IMR-90 (cell line): ENCODE measurements around the gene LRRC75A. TPM values are rescaled to one million over a fixed set of nuclear protein-coding genes. Genes with fewer than 3 reads are reported as not detected.

Experiments
- ATAC-seq: fragments of 200-7000 bp; cut with Tn5 transposase; 2 replicates; pipeline ENCODE4 v1.9.1; 2020; ENCODE audit warnings: low read depth, mild to moderate bottlenecking, moderate library complexity
- BruUV-seq: library from RNA; stranded (reverse); fragments of 400-500 nt; replicated peaks from 2 replicates; lab custom pipeline; 2021; lab: Mats Ljungman, UMichigan
- CTCF ChIA-PET: fragments of 300-600 bp; formaldehyde crosslinking; extraction: SDS; loops from one replicate; lab custom pipeline; 2021; ENCODE audit warnings: antibody characterized with exemption; lab: Yijun Ruan, JAX
- POLR2A ChIA-PET: fragments of 300-600 bp; sonication (Branson Sonifier 250); formaldehyde crosslinking; loops from one replicate; lab custom pipeline; 2022; ENCODE audit warnings: antibody characterized with exemption; ENCODE audit not compliant: unreplicated experiment; lab: Charles Lee
- DNase-seq: peaks from one replicate; pipeline ENCODE4 v3.0.0; 2013
- H2AFZ ChIP-seq: replicated peaks from 2 replicates; pipeline ENCODE3; 2013; ENCODE audit warnings: low read length, mild to moderate bottlenecking; ENCODE audit not compliant: poor library complexity
- H2AK5ac ChIP-seq: 2 replicates; pipeline ENCODE4 v1.6.1; 2013; ENCODE audit warnings: low read depth, low read length, inconsistent platforms
- H2AK9ac ChIP-seq: replicated peaks from 2 replicates; pipeline ENCODE3; 2013; ENCODE audit warnings: mild to moderate bottlenecking, low read depth, low read length, moderate library complexity; ENCODE audit not compliant: poor library complexity
- H2BK120ac ChIP-seq: 2 replicates; pipeline ENCODE4 v1.6.1; 2013; ENCODE audit warnings: low read depth, low read length, inconsistent platforms
- H2BK15ac ChIP-seq: 3 replicates; pipeline ENCODE4 v1.6.1; 2013; ENCODE audit warnings: low read depth, low read length, inconsistent platforms
- H2BK20ac ChIP-seq: 2 replicates; pipeline ENCODE4 v1.6.1; 2013; ENCODE audit warnings: low read depth, mild to moderate bottlenecking, inconsistent platforms, low read length, moderate library complexity
- H2BK5ac ChIP-seq: 2 replicates; pipeline ENCODE4 v1.6.1; 2013; ENCODE audit warnings: mild to moderate bottlenecking, low read depth, low read length, inconsistent platforms; ENCODE audit not compliant: poor library complexity, severe bottlenecking
- H3K14ac ChIP-seq: replicated peaks from 2 replicates; pipeline ENCODE4 v1.6.1; 2013; ENCODE audit warnings: low read depth, low read length, inconsistent platforms
- H3K18ac ChIP-seq: 2 replicates; pipeline ENCODE4 v1.6.1; 2013; ENCODE audit warnings: low read depth, low read length, control low read depth
- H3K23ac ChIP-seq: 2 replicates; pipeline ENCODE4 v1.6.1; 2013; ENCODE audit warnings: low read depth, low read length, inconsistent platforms
- H3K27ac ChIP-seq: 2 replicates; pipeline ENCODE4 v1.5.1; 2013; ENCODE audit warnings: mild to moderate bottlenecking, control low read depth, low read length; ENCODE audit not compliant: insufficient read depth
- H3K27me3 ChIP-seq: 2 replicates; pipeline ENCODE4 v1.6.1; 2013; ENCODE audit warnings: low read length; ENCODE audit not compliant: control insufficient read depth, insufficient read depth
- H3K36me3 ChIP-seq: 2 replicates; pipeline ENCODE4 v1.6.1; 2013; ENCODE audit warnings: low read length, mixed read lengths; ENCODE audit not compliant: control insufficient read depth, insufficient read depth
- H3K4ac ChIP-seq: 2 replicates; pipeline ENCODE4 v1.6.1; 2013; ENCODE audit warnings: low read depth, low read length, inconsistent platforms
- H3K4me1 ChIP-seq: 2 replicates; pipeline ENCODE4 v1.6.1; 2013; ENCODE audit warnings: low read length, mixed read lengths; ENCODE audit not compliant: control insufficient read depth, insufficient read depth
- H3K4me2 ChIP-seq: 2 replicates; pipeline ENCODE4 v1.6.1; 2013; ENCODE audit warnings: low read depth, mild to moderate bottlenecking, control low read depth, low read length, moderate library complexity
- H3K4me3 ChIP-seq: 2 replicates; pipeline ENCODE4 v1.5.1; 2013; ENCODE audit warnings: low read depth, mild to moderate bottlenecking, control low read depth, low read length, moderate library complexity; ENCODE audit not compliant: insufficient read depth
- H3K56ac ChIP-seq: 2 replicates; pipeline ENCODE4 v1.6.1; 2013; ENCODE audit warnings: low read length, inconsistent platforms; ENCODE audit not compliant: insufficient read depth; ENCODE audit errors: extremely low read depth
- H3K79me1 ChIP-seq, 2 experiments: 2 replicates each; pipeline ENCODE4 v1.6.1; 2013; ENCODE audit warnings: low read length in 2 of 2, inconsistent platforms in 1 of 2, low read depth in 1 of 2
- H3K9ac ChIP-seq: 2 replicates; pipeline ENCODE4 v1.6.1; 2013; ENCODE audit warnings: low read depth, low read length, control low read depth
- H3K9me1 ChIP-seq: 2 replicates; pipeline ENCODE4 v1.6.1; 2013; ENCODE audit warnings: low read length, inconsistent platforms; ENCODE audit not compliant: insufficient read depth
- H3K9me3 ChIP-seq: 2 replicates; pipeline ENCODE4 v1.6.1; 2013; ENCODE audit warnings: low read length; ENCODE audit not compliant: control insufficient read depth, insufficient read depth
- H4K20me1 ChIP-seq: 2 replicates; pipeline ENCODE4 v1.6.1; 2013; ENCODE audit warnings: low read length, inconsistent platforms; ENCODE audit not compliant: insufficient read depth
- H4K5ac ChIP-seq: 2 replicates; pipeline ENCODE4 v1.6.1; 2013; ENCODE audit warnings: mild to moderate bottlenecking, low read depth, low read length, control low read depth
- H4K8ac ChIP-seq, 2 experiments: 2 replicates each; pipeline ENCODE4 v1.6.1; 2013; ENCODE audit warnings: low read depth in 2 of 2, low read length in 2 of 2, control low read depth in 1 of 2, inconsistent platforms in 1 of 2
- H4K91ac ChIP-seq: 2 replicates; pipeline ENCODE4 v1.6.1; 2013; ENCODE audit warnings: low read depth, low read length, inconsistent platforms; ENCODE audit not compliant: insufficient read depth
- CEBPB ChIP-seq: IDR thresholded peaks from 2 replicates; pipeline ENCODE4 v1.6.1; 2012; ENCODE audit warnings: low read depth, low read length, improper control_type of control experiment
- CTCF ChIP-seq: conservative IDR thresholded peaks from 2 replicates; pipeline ENCODE4 v1.5.1; 2012; ENCODE audit warnings: mild to moderate bottlenecking, low read depth, low read length, improper control_type of control experiment
- ELK1 ChIP-seq: fragments of 150-350 bp; IDR thresholded peaks from 2 replicates; pipeline ENCODE4 v1.6.1; 2016; ENCODE audit warnings: low read depth, mild to moderate bottlenecking, low read length, moderate library complexity, borderline replicate concordance
- FOS ChIP-seq: fragments of 150-350 bp; IDR thresholded peaks from 2 replicates; pipeline ENCODE4 v1.6.1; 2016; ENCODE audit warnings: low read depth, low read length
- MAFK ChIP-seq: IDR thresholded peaks from 2 replicates; pipeline ENCODE4 v1.6.1; 2012; ENCODE audit warnings: low read depth, low read length, improper control_type of control experiment
- MXI1 ChIP-seq: IDR thresholded peaks from 2 replicates; pipeline ENCODE4 v1.6.1; 2012; ENCODE audit warnings: low read depth, mild to moderate bottlenecking, low read length, moderate library complexity, borderline replicate concordance
- NFE2L2 ChIP-seq: fragments of 150-350 bp; IDR thresholded peaks from 2 replicates; pipeline ENCODE4 v1.6.1; 2016; ENCODE audit warnings: low read depth, mild to moderate bottlenecking, low read length
- POLR2A ChIP-seq: IDR thresholded peaks from 2 replicates; pipeline ENCODE4 v1.6.1; 2012; ENCODE audit warnings: mild to moderate bottlenecking, low read depth, low read length
- RAD21 ChIP-seq: IDR thresholded peaks from 2 replicates; pipeline ENCODE4 v1.6.1; 2012; ENCODE audit warnings: low read length, improper control_type of control experiment
- RCOR1 ChIP-seq: IDR thresholded peaks from 2 replicates; pipeline ENCODE4 v1.6.1; 2012; ENCODE audit warnings: mild to moderate bottlenecking, low read length, improper control_type of control experiment; ENCODE audit not compliant: insufficient replicate concordance
- RFX5 ChIP-seq: IDR thresholded peaks from 2 replicates; pipeline ENCODE4 v1.8.0; 2012; ENCODE audit warnings: low read depth, mild to moderate bottlenecking, low read length, moderate library complexity
- SMC3 ChIP-seq: fragments of 150-350 bp; IDR thresholded peaks from 2 replicates; pipeline ENCODE4 v1.6.1; 2016; ENCODE audit warnings: low read depth, mild to moderate bottlenecking, antibody characterized with exemption, low read length, moderate library complexity
- USF2 ChIP-seq: fragments of 150-350 bp; IDR thresholded peaks from 2 replicates; pipeline ENCODE4 v1.6.1; 2017; ENCODE audit warnings: mild to moderate bottlenecking, antibody characterized with exemption, low read length, low read depth
- WGBS, 2 experiments: methylation state at CpG; one replicate each; pipeline versions ENCODE4 v1.1.5 to v1.1.7; 2013; ENCODE audit warnings: missing lambda C conversion rate in 2 of 2; ENCODE audit not compliant: insufficient read length in 1 of 2; ENCODE audit errors: extremely low coverage in 2 of 2; 5-methylcytosine and 5-hydroxymethylcytosine counted together
- dilution Hi-C: fragments of 300-500 bp; cut with HindIII; formaldehyde crosslinking; loops from one replicate; pipeline ENCODE4 v1.14.3; 2018; ENCODE audit warnings: low sequenced_read_pairs; ENCODE audit not compliant: unreplicated experiment
- in situ Hi-C: fragments of 300-500 bp; cut with MboI; formaldehyde crosslinking; loops from 3 replicates; pipeline ENCODE4 v1.14.3; 2019; ENCODE audit warnings: low sequenced_read_pairs, inconsistent platforms, mixed read lengths
- intact Hi-C: fragments of 100-400 bp; cut with micrococcal nuclease; formaldehyde crosslinking; loops from 2 replicates; pipeline ENCODE4 v1.10.0; 2022
- polyA plus RNA-seq, 3 experiments: library from polyadenylated mRNA; depleted of rRNA; stranded (reverse); fragments of >200 nt; gene quantifications; 2 replicates each; pipeline ENCODE4 v1.2.3, GENCODE V29; 2012; ENCODE audit warnings: low replicate concordance in 1 of 3
- total RNA-seq: library from RNA; depleted of rRNA; stranded (reverse); fragments of >200 nt; gene quantifications from 2 replicates; pipeline ENCODE4 v1.2.3, GENCODE V29; 2012

LRRC75A gene
- total and polyA plus RNA-seq, 2 of the 4 experiments (the other 2 are of a cell fraction) = 0.72 to 1.0 TPM

GRCh38 chr17:16516594-16517051 lies 24.6 kb upstream of the LRRC75A start:
- Histone ChIP-seq H3K4me2 (peak overlapping the region; percentile 42), H4K8ac (peak overlapping the region; percentile 56 to 74; a peak in 3 of 4 replicates), H2BK5ac (peak overlapping the region; percentile 21), H2AFZ (peak overlapping the region; percentile 75), H2BK120ac (peak overlapping the region; percentile 75), H3K4me3 (no peak overlapping the region; the same call in 1 of the 2 replicates), H4K20me1 (no peaks in the 10 kb centered on the region), H3K14ac (peak overlapping the region; percentile 47; the same call in 1 of the 2 replicates), H4K91ac (peak overlapping the region; percentile 40), H3K79me1 (no peaks in the 10 kb centered on the region), H3K23ac (0 out of 2 replicates have a peak overlapping the region, but pooled peaks have one; percentile 4), H3K36me3 (no peaks in the 10 kb centered on the region), H3K18ac (peak overlapping the region; percentile 15; the same call in 1 of the 2 replicates), H4K5ac (no peak overlapping the region), H3K4me1 (peaks cover 4% of the 10 kb centered on the region), H3K4ac (peak overlapping the region; percentile 79; the same call in 1 of the 2 replicates), H3K56ac (0 out of 2 replicates have a peak overlapping the region, but pooled peaks have one; percentile 14), H3K27me3 (0 out of 2 replicates have a peak, but pooled peaks cover 2% of the 10 kb centered on the region), H2AK9ac (peak overlapping the region; percentile 17), H3K27ac (no peak overlapping the region), H2AK5ac (no peak overlapping the region), H2BK20ac (peak overlapping the region; percentile 87), H3K9me3 (no peaks in the 10 kb centered on the region), H2BK15ac (peak overlapping the region; percentile 69; the same call in 2 of the 3 replicates), H3K9me1 (peaks cover 3% of the 10 kb centered on the region; the same call in 1 of the 2 replicates), H3K9ac (no peak overlapping the region; the same call in 1 of the 2 replicates)
- intact Hi-C loops (no loop called here), dilution Hi-C loops (no loop called here), in situ Hi-C loops (loop anchor here (5.0 kb wide), 1 partner anchor 49 kb away; no protein-coding TSS in a partner anchor)
- TF ChIP-seq CTCF (no peak), FOS (peak; percentile 72), MAFK (no peak), CEBPB (no peak), RAD21 (0 out of 2 replicates have a peak, but pooled peaks have one; percentile 9), MXI1 (no peak), SMC3 (no peak), RCOR1 (no peak), RFX5 (peak; percentile 88), POLR2A (no peak), NFE2L2 (no peak), USF2 (peak; percentile 50; the same call in 1 of the 2 replicates), ELK1 (no peak)
- DNase-seq = peak; percentile 80
- 8% methylated on average over 8 of the region's 16 CpGs; no CpG with 5 or more reads in 1 of the 2 experiments for WGBS, 2 experiments
- BruUV-seq = no TSS peak
- ATAC-seq = peak; percentile 86
- ChIA-PET CTCF (interaction anchor here (0.8 to 1.1 kb wide), 2 partner anchors 9 to 53 kb away, joined by 3 read pairs; no protein-coding TSS in a partner anchor), POLR2A (no interaction called here)
